Gastroesophageal sphincter (tissue), 4 donors: Measurements from ENCODE around the gene MESD. TPM values are rescaled to one million over a fixed set of nuclear protein-coding genes. Genes with fewer than 3 reads are reported as not detected.

Experiments
- ATAC-seq: fragments of 150-250 bp; one replicate; pipeline ENCODE4 v1.9.1; 2016; ENCODE audit warnings: mild to moderate bottlenecking, moderate library complexity
- H3K27ac ChIP-seq, 4 donors: fragments of 200-600 bp; sonication (generic) in 3 of 4; 1 replicate in 3 of 4; 2 replicates in 1 of 4; pipeline ENCODE4 v1.5.1; 2016 to 2019
- H3K27me3 ChIP-seq: fragments of 200-600 bp; sonication (generic); one replicate; pipeline ENCODE4 v1.5.1; 2019
- H3K36me3 ChIP-seq, 2 donors: fragments of 200-600 bp; sonication (generic); one replicate each; pipeline ENCODE4 v1.5.1; 2019; ENCODE audit warnings: control low read depth in 1 of 2
- H3K4me1 ChIP-seq, 3 donors: fragments of 200-600 bp; sonication (generic); 1 replicate in 2 of 3; 2 replicates in 1 of 3; pipeline ENCODE4 v1.5.1; 2016 to 2019; ENCODE audit warnings: control low read depth in 2 of 3
- H3K4me3 ChIP-seq, 2 donors: fragments of 200-600 bp; sonication (generic); one replicate each; pipeline ENCODE4 v1.5.1; 2019; ENCODE audit warnings: mild to moderate bottlenecking in 1 of 2, moderate library complexity in 1 of 2
- H3K9me3 ChIP-seq, 3 donors: fragments of 200-600 bp; sonication (generic); one replicate each; pipeline ENCODE4 v1.5.1; 2017 to 2019; ENCODE audit warnings: control low read depth in 2 of 3
- CTCF ChIP-seq, 4 experiments: fragments of 200-600 bp in 2 of 4; fragments of 450-650 bp in 2 of 4; sonication (generic) in 1 of 4; IDR thresholded peaks; one replicate each; pipeline ENCODE4 v1.5.1; 2017 to 2019; ENCODE audit warnings: antibody characterized with exemption in 4 of 4, mild to moderate bottlenecking in 2 of 4, moderate library complexity in 2 of 4
- EP300 ChIP-seq: sonication (generic); formaldehyde crosslinking; IDR thresholded peaks from one replicate; pipeline ENCODE4 v1.6.1; 2017; ENCODE audit warnings: antibody characterized with exemption, mild to moderate bottlenecking
- POLR2A ChIP-seq, 2 donors: fragments of 450-650 bp; IDR thresholded peaks; one replicate each; pipeline ENCODE4 v1.6.1; 2017; ENCODE audit warnings: antibody characterized with exemption in 2 of 2, mild to moderate bottlenecking in 2 of 2, moderate library complexity in 1 of 2
- POLR2AphosphoS5 ChIP-seq: sonication (generic); formaldehyde crosslinking; IDR thresholded peaks from one replicate; pipeline ENCODE4 v1.6.1; 2017; ENCODE audit warnings: antibody characterized with exemption
- WGBS, 2 donors: methylation state at CpG; one replicate each; pipeline ENCODE4 v1.1.5; 2018; ENCODE audit warnings: low coverage in 1 of 2; 5-methylcytosine and 5-hydroxymethylcytosine counted together
- total RNA-seq, 4 donors: library from RNA; depleted of rRNA; stranded (reverse); fragments of >200 nt; gene quantifications; one replicate each; pipeline ENCODE4 v1.1.0, GENCODE V29; 2016

Gene MESD
- total RNA-seq, 4 donors from 2014 or later, result 16.2 to 26.9 (median 20.1) TPM

DNA sequence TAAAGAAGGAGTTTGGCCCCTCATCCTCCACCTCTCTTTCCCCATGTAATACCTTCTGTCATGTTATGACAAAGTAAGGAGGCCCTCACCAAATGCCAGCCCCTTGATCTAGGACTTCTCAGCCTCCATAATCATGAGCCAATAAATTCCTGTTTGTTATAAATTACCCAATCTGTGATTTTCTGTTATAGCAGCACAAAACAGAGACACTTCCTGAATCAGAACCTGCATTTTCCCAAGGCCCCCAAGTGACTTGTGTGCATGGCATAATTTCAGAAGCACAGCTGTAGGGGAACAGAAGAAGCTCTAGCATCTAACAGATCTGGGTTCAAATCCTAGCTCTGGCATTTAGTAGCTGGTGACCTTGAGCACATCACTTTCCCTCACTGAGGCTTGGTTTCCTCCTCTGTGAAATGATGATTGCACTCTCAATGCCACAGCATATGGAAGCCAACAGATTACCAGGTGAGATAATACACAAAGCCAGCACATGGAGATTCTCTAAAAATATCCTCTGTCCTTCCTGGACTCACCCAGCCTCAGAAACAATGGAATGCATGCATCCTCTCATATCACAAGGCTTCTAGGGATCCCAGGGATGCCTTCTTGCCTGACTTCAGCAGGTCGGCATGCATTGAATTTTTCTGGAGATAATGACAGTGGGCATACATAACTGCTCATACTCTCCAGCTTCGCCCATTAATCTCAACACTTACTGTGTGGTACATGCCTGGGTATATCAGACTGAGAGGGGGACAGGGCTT is 37.4 kb upstream of the MESD start:
- Histone ChIP-seq H3K4me3 (no peak overlapping the region), H3K27me3 (no peaks in the 10 kb centered on the region), H3K9me3 (no peaks in the 10 kb centered on the region), H3K27ac (no peak overlapping the region), H3K36me3 (no peaks in the 10 kb centered on the region), H3K4me1 (peaks cover 0 to 18% (median 4%) of the 10 kb centered on the region in 3 donors)
- no peak for ATAC-seq
- TF ChIP-seq POLR2AphosphoS5, result no peak
- TF ChIP-seq CTCF (IDR thresholded peaks at IDR 0.05), result no peak
- no peak for TF ChIP-seq POLR2A (IDR thresholded peaks at IDR 0.05)
- TF ChIP-seq EP300, result no peak
- 75 to 90% methylated on average over 1 to 2 of the region's 2 CpGs for WGBS, 2 donors

DNA sequence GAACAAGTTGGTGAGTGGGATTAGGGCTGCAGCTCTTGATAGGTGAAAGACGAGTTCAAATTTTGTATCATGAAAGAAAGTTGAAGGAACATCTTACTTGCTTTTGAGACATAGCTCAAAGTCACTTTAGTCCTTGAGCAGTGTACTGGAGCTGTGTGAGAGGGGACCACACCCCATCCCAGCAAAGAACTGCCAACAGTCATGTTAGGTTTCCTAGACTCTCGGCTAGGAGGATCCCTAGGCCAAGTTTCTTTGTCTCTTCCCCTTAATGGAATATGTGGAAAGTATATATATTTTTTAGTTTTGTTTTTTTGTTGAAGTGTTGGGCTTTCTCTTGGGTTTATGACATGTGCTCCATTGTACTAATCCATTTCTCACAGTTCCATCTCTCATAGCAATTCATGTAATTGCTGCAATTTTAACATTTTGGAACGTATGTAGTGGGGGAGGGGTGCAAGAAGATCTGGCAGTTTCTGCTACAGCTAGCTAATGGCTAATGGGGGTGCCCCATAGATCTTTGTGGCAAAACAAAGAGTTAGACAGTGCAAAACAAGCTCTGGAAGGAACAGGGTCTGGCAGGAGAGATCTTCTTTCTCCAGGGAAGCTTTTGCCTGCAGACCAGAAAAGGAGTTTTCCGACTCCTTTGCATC is 36.2 kb upstream of the MESD start:
- Histone ChIP-seq H3K4me1 (peaks cover 0 to 18% (median 4%) of the 10 kb centered on the region in 3 donors), H3K4me3 (no peak overlapping the region), H3K27me3 (no peaks in the 10 kb centered on the region), H3K9me3 (no peaks in the 10 kb centered on the region), H3K36me3 (no peaks in the 10 kb centered on the region), H3K27ac (no peak overlapping the region)
- no peak for ATAC-seq
- TF ChIP-seq POLR2AphosphoS5, result no peak
- no peak for TF ChIP-seq EP300
- no peak for TF ChIP-seq CTCF (IDR thresholded peaks at IDR 0.05)
- TF ChIP-seq POLR2A (IDR thresholded peaks at IDR 0.05), result no peak
- 76 to 90% methylated on average over 3 to 4 of the region's 4 CpGs for WGBS, 2 donors

- ATAC-seq, result no peak
- Histone ChIP-seq H3K27me3 (no peaks in the 10 kb centered on the region), H3K36me3 (no peaks in the 10 kb centered on the region), H3K9me3 (no peaks in the 10 kb centered on the region), H3K4me3 (no peak overlapping the region), H3K4me1 (peaks cover 0 to 18% (median 4%) of the 10 kb centered on the region in 3 donors), H3K27ac (peak overlapping the region in 2 of 4 donors; percentile 65 to 83)
- TF ChIP-seq POLR2AphosphoS5 (no peak), EP300 (no peak), CTCF (IDR thresholded peaks at IDR 0.05) (no peak), POLR2A (IDR thresholded peaks at IDR 0.05) (no peak)
- WGBS, 2 donors, result 94 to 95% methylated on average over 5 to 7 of the region's 8 CpGs
Measured at GRCh38 chr15:81024936-81025335, 35.3 kb upstream of the MESD start.

DNA sequence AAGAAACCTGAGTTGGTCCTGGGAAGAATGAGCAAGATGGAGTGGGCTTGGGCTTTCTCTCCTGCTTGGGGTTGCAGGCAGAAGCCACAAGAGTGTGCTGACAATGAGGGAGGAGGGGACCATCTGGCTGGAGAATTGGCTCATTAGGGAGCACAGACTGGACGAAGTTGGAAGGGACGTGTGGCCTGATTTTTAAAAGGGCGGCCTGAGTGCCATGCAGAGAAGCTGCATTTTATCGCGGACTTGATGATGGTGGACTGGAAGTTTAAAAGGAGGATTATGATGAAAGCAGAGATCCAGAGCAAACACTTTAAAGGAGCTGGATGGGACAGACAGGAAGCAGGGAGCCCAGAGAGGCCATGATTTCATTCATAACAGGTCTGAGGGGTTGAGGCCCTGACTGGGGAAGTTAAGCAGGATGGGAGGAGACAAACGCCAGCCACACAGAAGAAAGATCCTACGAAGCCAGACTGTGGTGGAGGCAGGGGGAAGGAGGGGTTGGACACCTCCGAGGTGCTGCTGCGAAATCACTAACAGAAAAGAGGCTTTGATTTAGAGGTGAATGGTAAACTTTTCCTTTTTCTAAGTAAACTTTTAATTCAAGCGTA is 34.8 kb upstream of the MESD start:
- Histone ChIP-seq H3K4me1 (peaks cover 0 to 18% (median 4%) of the 10 kb centered on the region in 3 donors), H3K36me3 (no peaks in the 10 kb centered on the region), H3K4me3 (no peak overlapping the region), H3K27me3 (no peaks in the 10 kb centered on the region), H3K27ac (peak overlapping the region in 3 of 4 donors; percentile 65 to 83 (median 77)), H3K9me3 (no peaks in the 10 kb centered on the region)
- ATAC-seq, result no peak
- TF ChIP-seq POLR2A (IDR thresholded peaks at IDR 0.05), result no peak
- TF ChIP-seq EP300, result no peak
- 67 to 83% methylated on average over 8 to 10 of the region's 10 CpGs for WGBS, 2 donors

- Histone ChIP-seq H3K36me3 (no peaks in the 10 kb centered on the region), H3K4me3 (no peak overlapping the region), H3K27ac (peak overlapping the region in 3 of 4 donors; percentile 65 to 83 (median 77)), H3K9me3 (no peaks in the 10 kb centered on the region), H3K27me3 (no peaks in the 10 kb centered on the region), H3K4me1 (peaks cover 0 to 18% (median 4%) of the 10 kb centered on the region in 3 donors)
- peak; percentile 96 for ATAC-seq
- peak; percentile 33 for TF ChIP-seq POLR2AphosphoS5
- TF ChIP-seq CTCF (IDR thresholded peaks at IDR 0.05), result no peak
- no peak for TF ChIP-seq POLR2A (IDR thresholded peaks at IDR 0.05)
- no peak for TF ChIP-seq EP300
- WGBS, 2 donors, result 33 to 71% methylated on average over 9 to 12 of the region's 13 CpGs
Measured at GRCh38 chr15:81023483-81024264, 34.1 kb upstream of the MESD start.
